NCI-H446 (cell line): Measurements from ENCODE around the gene RBP2.

Source experiments
- DNase-seq, 2 experiments: peaks; one replicate each; lab custom pipeline; 2025; lab: John Stamatoyannopoulos, UW

The RBP2 gene

GRCh38 chr3:139481116-139481515 lies 4.8 kb upstream of the RBP2 start:
- no peak for DNase-seq

GRCh38 chr3:139480585-139480984 lies 4.3 kb upstream of the RBP2 start:
- DNase-seq = no peak

GRCh38 chr3:139477710-139478640 lies 1.7 kb upstream of the RBP2 start:
- no peak for DNase-seq

GRCh38 chr3:139473155-139473771 lies 3.1 kb downstream of the RBP2 start:
- DNase-seq = no peak

GRCh38 chr3:139472380-139473010 lies 3.8 kb downstream of the RBP2 start:
- DNase-seq = no peak

GRCh38 chr3:139470199-139470598 lies 6.1 kb downstream of the RBP2 start:
- no peak for DNase-seq

GRCh38 chr3:139468399-139468798 lies 7.9 kb downstream of the RBP2 start:
- DNase-seq = no peak

GRCh38 chr3:139466360-139466759 lies 10.0 kb downstream of the RBP2 start:
- no peak for DNase-seq

GRCh38 chr3:139465636-139466035 lies 10.7 kb downstream of the RBP2 start:
- DNase-seq = no peak

- no peak for DNase-seq
Measured at GRCh38 chr3:139463466-139463865, 12.8 kb downstream of the RBP2 start.

GRCh38 chr3:139460529-139460928 lies 15.8 kb downstream of the RBP2 start:
- DNase-seq = no peak

GRCh38 chr3:139460076-139460475 lies 16.2 kb downstream of the RBP2 start:
- no peak for DNase-seq

GRCh38 chr3:139458348-139458747 lies 18.0 kb downstream of the RBP2 start:
- no peak for DNase-seq

GRCh38 chr3:139457066-139457465 lies 19.2 kb downstream of the RBP2 start:
- DNase-seq = no peak

GRCh38 chr3:139456386-139456785 lies 19.9 kb downstream of the RBP2 start:
- no peak for DNase-seq

GRCh38 chr3:139455855-139456254 lies 20.5 kb downstream of the RBP2 start:
- DNase-seq = peak in 1 of 2 experiments; percentile 33

- no peak for DNase-seq
Measured at GRCh38 chr3:139455206-139455605, 21.1 kb downstream of the RBP2 start.

- DNase-seq = no peak
Measured at GRCh38 chr3:139454346-139454745, 22.0 kb downstream of the RBP2 start.

- no peak for DNase-seq
Measured at GRCh38 chr3:139450159-139450558, 26.2 kb downstream of the RBP2 start.

- DNase-seq = no peak
Measured at GRCh38 chr3:139449566-139449965, 26.8 kb downstream of the RBP2 start.

GRCh38 chr3:139448104-139448503 lies 28.2 kb downstream of the RBP2 start:
- DNase-seq = peak; percentile 52 to 74

GRCh38 chr3:139447486-139447885 lies 28.8 kb downstream of the RBP2 start:
- no peak for DNase-seq

- no peak for DNase-seq
Measured at GRCh38 chr3:139444446-139444845, 31.9 kb downstream of the RBP2 start.
